Duodenal mucosa (tissue), 2 donors: ENCODE data around the gene HMCN1.

Experiments
- H3K27ac ChIP-seq: one replicate; pipeline ENCODE4 v1.7.0; 2013; ENCODE audit warnings: low read depth, low read length
- H3K27me3 ChIP-seq, 2 donors: one replicate each; pipeline ENCODE4 v1.7.0; 2013; ENCODE audit warnings: low read length in 2 of 2, control low read depth in 1 of 2; ENCODE audit not compliant: insufficient read depth in 2 of 2, control insufficient read depth in 1 of 2
- H3K36me3 ChIP-seq, 2 donors: one replicate each; pipeline ENCODE4 v1.7.0; 2013; ENCODE audit warnings: low read length in 2 of 2, control low read depth in 1 of 2; ENCODE audit not compliant: insufficient read depth in 2 of 2, control insufficient read depth in 1 of 2
- H3K4me1 ChIP-seq, 2 donors: one replicate each; pipeline ENCODE4 v1.7.0; 2013; ENCODE audit warnings: low read length in 2 of 2, control low read depth in 1 of 2; ENCODE audit not compliant: insufficient read depth in 2 of 2, control insufficient read depth in 1 of 2
- H3K4me3 ChIP-seq, 2 donors: one replicate each; pipeline ENCODE4 v1.7.0; 2013; ENCODE audit warnings: low read length in 2 of 2, low read depth in 1 of 2
- H3K9ac ChIP-seq, 2 donors: one replicate each; pipeline ENCODE4 v1.7.0; 2013; ENCODE audit warnings: low read length in 2 of 2, low read depth in 1 of 2
- H3K9me3 ChIP-seq, 2 donors: one replicate each; pipeline ENCODE4 v1.7.0; 2013; ENCODE audit warnings: low read length in 2 of 2, control low read depth in 1 of 2; ENCODE audit not compliant: control insufficient read depth in 1 of 2

The HMCN1 gene

DNA sequence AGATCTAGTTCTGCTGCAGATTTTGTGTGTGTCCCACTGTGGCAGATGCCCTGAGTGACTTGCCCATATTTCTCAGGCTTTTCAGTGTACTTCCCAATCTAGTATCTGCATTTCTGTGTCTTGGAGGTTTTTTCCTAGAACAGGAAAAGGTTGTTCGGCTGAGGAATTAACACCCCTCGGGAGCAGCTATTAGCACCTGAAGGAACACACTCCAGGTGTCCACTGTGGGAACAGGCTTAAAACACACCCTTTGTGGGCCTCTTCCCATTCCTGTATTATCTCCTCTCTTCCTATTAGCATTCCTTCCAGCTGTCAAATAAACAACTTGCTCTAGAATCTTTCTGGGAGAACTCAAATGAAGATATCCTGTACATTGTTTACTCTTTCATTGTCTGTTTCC lies 178.3 kb downstream of the HMCN1 start:
- Histone ChIP-seq H3K9me3 (no peaks in the 10 kb centered on the region), H3K36me3 (no peaks in the 10 kb centered on the region), H3K27ac (no peak overlapping the region), H3K4me3 (no peak overlapping the region), H3K9ac (no peak overlapping the region), H3K27me3 (no peaks in the 10 kb centered on the region), H3K4me1 (no peaks in the 10 kb centered on the region)

DNA sequence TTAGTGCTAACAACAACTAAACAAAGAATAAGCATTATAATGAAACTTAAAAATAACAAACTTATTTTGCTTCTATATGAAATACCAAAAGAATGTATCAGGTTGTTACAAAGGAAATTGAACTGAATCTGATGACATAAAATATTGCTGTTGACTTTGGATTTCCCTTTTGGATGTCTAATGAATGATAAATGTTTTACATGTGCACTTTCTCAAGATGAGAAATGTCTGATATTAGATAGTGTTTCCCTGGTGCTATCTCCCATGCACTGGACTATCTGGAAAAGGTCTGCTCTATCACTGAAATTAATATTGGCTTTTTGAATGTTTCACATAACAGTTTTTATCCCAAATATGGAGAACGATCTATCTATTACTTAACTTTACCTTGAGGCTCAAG lies 179.9 kb downstream of the HMCN1 start:
- Histone ChIP-seq H3K27me3 (no peaks in the 10 kb centered on the region), H3K9ac (no peak overlapping the region), H3K4me1 (no peaks in the 10 kb centered on the region), H3K36me3 (no peaks in the 10 kb centered on the region), H3K9me3 (no peaks in the 10 kb centered on the region), H3K4me3 (no peak overlapping the region), H3K27ac (no peak overlapping the region)

DNA sequence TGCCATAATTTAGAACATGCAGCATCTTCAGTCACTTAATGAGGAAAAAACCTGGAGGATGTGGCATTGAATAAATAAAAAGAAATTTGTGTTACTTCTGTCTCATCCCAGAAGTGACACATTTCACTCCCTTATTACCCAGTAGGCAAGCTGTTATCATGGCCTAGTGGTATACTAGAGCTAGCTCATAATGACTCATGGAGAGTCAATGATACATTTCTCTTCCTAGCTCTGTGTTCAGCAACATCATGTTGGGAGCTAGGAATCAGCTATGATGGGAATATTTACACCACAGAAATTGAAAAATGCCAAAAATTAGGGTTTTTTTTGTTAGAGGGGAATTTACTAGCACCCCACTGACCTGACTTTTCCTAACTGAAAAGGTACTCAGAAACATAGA lies 182.7 kb downstream of the HMCN1 start:
- Histone ChIP-seq H3K9ac (no peak overlapping the region), H3K27me3 (no peaks in the 10 kb centered on the region), H3K27ac (no peak overlapping the region), H3K4me3 (no peak overlapping the region), H3K36me3 (no peaks in the 10 kb centered on the region), H3K9me3 (no peaks in the 10 kb centered on the region), H3K4me1 (no peaks in the 10 kb centered on the region)

DNA sequence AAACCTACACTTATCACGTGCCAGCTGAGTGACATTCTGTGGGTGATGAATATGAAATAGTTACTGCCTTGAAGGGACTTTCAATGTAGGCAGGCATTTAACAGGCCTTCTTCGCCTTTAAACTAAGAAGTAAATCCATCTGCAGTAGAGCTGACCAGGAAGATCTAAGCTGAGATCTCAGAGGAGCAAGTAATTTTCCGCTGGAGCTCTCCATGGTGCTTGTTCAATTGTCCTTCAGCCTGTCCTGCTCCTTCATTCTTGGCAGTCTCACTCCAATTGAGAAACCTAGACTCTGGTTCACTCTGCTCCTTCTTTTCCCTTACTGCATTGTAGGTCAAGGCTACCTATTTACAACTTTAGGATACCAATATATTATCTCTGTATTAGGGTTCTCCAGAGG lies 183.5 kb downstream of the HMCN1 start:
- H3K36me3 ChIP-seq = no peaks in the 10 kb centered on the region

DNA sequence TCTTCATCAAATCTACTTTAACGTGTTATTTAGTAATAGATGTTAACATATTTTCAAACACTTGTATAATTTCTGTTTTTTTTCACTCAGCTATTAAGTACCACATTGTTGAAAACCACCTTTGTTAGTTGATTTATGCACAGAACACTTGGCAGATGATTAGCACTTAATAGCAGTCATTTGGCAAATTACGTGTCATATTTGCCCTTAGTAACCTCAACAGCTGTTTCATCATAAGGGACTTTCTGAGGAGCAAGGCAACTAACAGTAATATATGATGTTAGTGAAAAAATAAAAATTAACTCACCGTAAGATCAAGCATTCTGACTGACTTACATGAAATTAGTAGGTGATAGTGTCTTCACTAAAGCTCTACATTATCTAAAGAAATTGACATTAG lies 186.4 kb downstream of the HMCN1 start:
- Histone ChIP-seq H3K27ac (no peak overlapping the region), H3K9me3 (no peaks in the 10 kb centered on the region), H3K4me1 (no peaks in the 10 kb centered on the region), H3K27me3 (no peaks in the 10 kb centered on the region), H3K9ac (no peak overlapping the region), H3K36me3 (no peaks in the 10 kb centered on the region), H3K4me3 (no peak overlapping the region)

More for the DNA sequence above, 183.5 kb downstream of the HMCN1 start:
- Histone ChIP-seq H3K27me3 (no peaks in the 10 kb centered on the region), H3K27ac (no peak overlapping the region), H3K4me3 (no peak overlapping the region), H3K9ac (no peak overlapping the region), H3K9me3 (no peaks in the 10 kb centered on the region), H3K4me1 (no peaks in the 10 kb centered on the region)

DNA sequence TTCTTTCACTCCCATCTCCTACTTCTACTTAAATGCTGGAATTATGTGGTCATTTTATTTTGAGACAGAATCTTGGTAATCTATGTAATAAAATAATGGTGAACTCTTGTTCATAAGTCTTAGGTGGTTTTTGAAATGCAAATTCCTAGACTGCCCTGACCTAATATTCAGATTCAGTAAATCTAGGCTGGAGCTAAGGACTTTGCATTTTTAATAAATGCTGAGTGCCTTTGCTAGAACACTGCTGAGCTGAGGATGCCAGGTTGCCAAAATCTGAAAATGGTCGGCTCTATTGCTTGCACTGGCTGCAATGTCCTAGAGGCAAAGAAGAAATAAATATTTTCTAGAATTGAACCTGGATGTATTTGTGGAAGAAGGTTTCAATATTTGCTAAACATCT lies 187.4 kb downstream of the HMCN1 start:
- Histone ChIP-seq H3K27me3 (no peaks in the 10 kb centered on the region), H3K27ac (no peak overlapping the region), H3K9ac (no peak overlapping the region), H3K9me3 (no peaks in the 10 kb centered on the region), H3K36me3 (no peaks in the 10 kb centered on the region), H3K4me1 (no peaks in the 10 kb centered on the region), H3K4me3 (no peak overlapping the region)

DNA sequence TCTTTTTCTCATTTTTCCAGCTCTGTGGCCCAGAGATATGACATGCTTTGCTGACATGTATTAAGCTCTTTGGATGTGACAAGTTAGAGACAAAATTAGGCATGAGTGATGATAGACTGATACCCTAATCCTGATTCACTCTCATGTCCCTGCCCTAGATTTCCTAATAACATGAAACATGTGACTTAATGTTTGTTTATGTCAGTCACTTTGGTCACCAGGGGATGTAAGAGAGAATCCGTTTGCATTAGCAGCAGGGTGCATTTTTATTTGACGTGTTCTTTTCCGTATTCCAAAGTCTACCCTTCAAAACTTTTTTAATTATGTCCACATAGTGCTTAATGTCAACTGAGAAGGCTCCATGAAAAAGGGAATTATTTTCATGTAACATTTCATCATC lies 192.4 kb downstream of the HMCN1 start:
- H3K27ac ChIP-seq = no peak overlapping the region

DNA sequence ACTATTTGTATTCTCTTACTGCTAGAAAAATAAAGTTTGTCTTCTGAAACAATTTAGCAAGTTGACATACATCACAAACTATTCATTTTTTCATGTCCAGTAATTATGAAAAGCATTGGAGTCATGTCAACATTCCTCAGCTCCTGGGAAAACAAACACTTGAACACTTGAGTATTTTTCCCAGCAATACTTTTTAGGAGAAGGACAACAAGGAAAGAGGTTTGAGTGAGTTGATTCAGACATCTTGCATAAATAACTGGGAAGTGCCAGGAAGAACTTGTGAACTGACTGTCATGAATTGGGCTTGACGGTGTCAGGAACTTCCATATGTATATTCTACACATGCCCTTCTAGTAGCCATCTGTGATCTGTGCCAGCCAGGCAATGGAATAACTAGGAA lies 195.6 kb downstream of the HMCN1 start:
- Histone ChIP-seq H3K27me3 (no peaks in the 10 kb centered on the region), H3K4me3 (no peak overlapping the region), H3K9ac (no peak overlapping the region), H3K27ac (no peak overlapping the region), H3K9me3 (no peaks in the 10 kb centered on the region), H3K4me1 (no peaks in the 10 kb centered on the region), H3K36me3 (no peaks in the 10 kb centered on the region)

More for the DNA sequence above, 192.4 kb downstream of the HMCN1 start:
- H3K9ac ChIP-seq = no peak overlapping the region
- H3K4me1 ChIP-seq = no peaks in the 10 kb centered on the region
- H3K4me3 ChIP-seq = no peak overlapping the region
- H3K27me3 ChIP-seq = no peaks in the 10 kb centered on the region
- no peaks in the 10 kb centered on the region for H3K9me3 ChIP-seq
- no peaks in the 10 kb centered on the region for H3K36me3 ChIP-seq

DNA sequence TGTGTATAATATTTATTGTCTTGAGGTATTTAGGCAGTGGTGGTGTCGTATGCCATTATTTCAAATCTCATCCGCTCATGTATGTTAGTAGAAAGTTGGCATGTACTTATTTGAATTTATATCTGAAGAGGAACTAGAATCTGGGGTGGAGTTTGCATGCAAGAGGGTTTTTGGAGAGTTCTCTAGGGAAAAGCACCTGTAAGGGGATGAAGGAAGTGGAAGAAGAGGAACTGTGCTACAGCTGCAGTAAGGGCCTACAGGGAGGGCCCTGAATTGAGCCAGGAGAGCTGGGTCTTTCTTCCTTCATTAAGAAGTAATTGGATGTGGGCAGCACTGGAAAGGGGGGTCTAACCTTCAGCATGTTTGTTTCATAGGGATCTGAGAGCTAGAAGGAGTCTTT lies 197.2 kb downstream of the HMCN1 start:
- no peaks in the 10 kb centered on the region for H3K4me1 ChIP-seq
- no peaks in the 10 kb centered on the region for H3K36me3 ChIP-seq
- no peak overlapping the region for H3K9ac ChIP-seq
- no peak overlapping the region for H3K4me3 ChIP-seq
- no peaks in the 10 kb centered on the region for H3K27me3 ChIP-seq
- H3K27ac ChIP-seq = no peak overlapping the region
- H3K9me3 ChIP-seq = no peaks in the 10 kb centered on the region

DNA sequence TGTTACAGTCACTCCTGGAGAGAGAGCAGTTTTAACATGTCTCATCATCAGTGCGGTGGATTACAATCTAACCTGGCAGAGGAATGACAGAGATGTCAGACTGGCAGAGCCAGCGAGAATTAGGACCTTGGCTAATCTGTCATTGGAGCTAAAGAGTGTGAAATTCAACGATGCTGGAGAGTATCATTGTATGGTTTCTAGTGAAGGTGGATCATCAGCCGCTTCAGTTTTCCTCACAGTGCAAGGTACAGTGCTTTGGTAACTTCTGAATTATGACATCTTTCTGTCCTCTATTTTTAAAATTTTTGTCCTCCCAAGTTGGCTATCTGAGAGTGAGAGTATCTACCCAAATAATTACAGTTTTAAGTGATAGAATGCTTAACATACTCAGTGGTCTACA lies 199.4 kb downstream of the HMCN1 start:
- no peaks in the 10 kb centered on the region for H3K4me1 ChIP-seq
- H3K9ac ChIP-seq = no peak overlapping the region
- no peaks in the 10 kb centered on the region for H3K9me3 ChIP-seq
- H3K27ac ChIP-seq = no peak overlapping the region
- H3K27me3 ChIP-seq = no peaks in the 10 kb centered on the region
- no peak overlapping the region for H3K4me3 ChIP-seq
- H3K36me3 ChIP-seq = no peaks in the 10 kb centered on the region

DNA sequence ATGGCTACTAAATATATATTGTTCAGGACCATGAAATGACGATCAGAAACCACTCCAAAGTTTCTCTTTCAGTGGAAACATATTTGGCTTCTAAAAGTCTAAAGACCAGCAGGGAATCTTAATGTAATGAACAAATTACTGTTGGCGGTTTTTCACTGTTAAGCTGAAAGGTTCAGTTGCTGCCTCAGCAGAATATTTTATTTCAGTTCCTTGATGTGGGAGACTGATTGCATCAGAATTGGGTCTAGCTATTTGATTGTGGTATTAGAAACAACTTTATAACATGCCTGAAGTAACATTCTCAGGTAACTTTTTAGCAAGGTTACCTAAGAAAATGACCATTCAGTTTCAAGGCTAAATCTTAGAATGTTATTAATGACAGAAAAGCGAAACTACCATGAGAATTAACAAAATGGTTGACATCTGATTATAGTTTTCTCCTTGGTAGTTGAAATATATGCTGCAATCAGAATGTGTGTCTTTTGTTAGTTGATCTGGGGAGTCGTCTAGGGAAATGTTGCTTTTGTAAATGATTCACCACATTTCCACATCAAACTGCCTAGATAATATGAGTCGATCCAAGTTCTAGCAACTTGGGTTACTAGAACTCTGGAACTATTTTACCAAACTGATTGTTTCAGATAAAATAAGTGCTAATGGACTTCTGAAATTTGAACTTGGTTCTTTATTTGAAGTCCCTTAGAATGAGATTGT lies 200.4 kb downstream of the HMCN1 start:
- Histone ChIP-seq H3K4me3 (no peak overlapping the region), H3K36me3 (no peaks in the 10 kb centered on the region), H3K9me3 (no peaks in the 10 kb centered on the region), H3K27me3 (no peaks in the 10 kb centered on the region), H3K4me1 (no peaks in the 10 kb centered on the region), H3K9ac (no peak overlapping the region), H3K27ac (no peak overlapping the region)
